Natural killer cell (primary cell): ENCODE results near the gene HK1. TPM values are rescaled to one million over a fixed set of nuclear protein-coding genes. Genes with fewer than 3 reads are reported as not detected.

Experiments
- ATAC-seq, 3 donors: fragments of 150-1000 bp in 2 of 3; fragments of 200-7000 bp in 1 of 3; cut with Tn5 transposase; 1 replicate in 1 of 3; 2 replicates in 2 of 3; pipeline ENCODE4 v1.10.0; 2021; ENCODE audit warnings: mild to moderate bottlenecking in 2 of 3, moderate library complexity in 2 of 3
- DNase-seq, 2 donors: peaks; one replicate each; pipeline versions ENCODE4 v3.0.0 to v3.0.0-alpha.2; 2013 to 2021; ENCODE audit warnings: mixed read lengths in 1 of 2
- H3K27ac ChIP-seq: one replicate; pipeline ENCODE4 v1.5.1; 2013; ENCODE audit warnings: mild to moderate bottlenecking, low read length
- H3K27me3 ChIP-seq: one replicate; pipeline ENCODE4 v1.6.1; 2013; ENCODE audit warnings: low read length; ENCODE audit not compliant: control insufficient read depth, insufficient read depth
- H3K36me3 ChIP-seq: one replicate; pipeline ENCODE4 v1.6.1; 2013; ENCODE audit warnings: low read length; ENCODE audit not compliant: control insufficient read depth, insufficient read depth
- H3K4me1 ChIP-seq: one replicate; pipeline ENCODE4 v1.6.1; 2013; ENCODE audit warnings: low read length; ENCODE audit not compliant: control insufficient read depth, insufficient read depth
- H3K4me3 ChIP-seq: one replicate; pipeline ENCODE4 v1.5.1; 2013; ENCODE audit warnings: low read length
- H3K9me3 ChIP-seq: one replicate; pipeline ENCODE4 v1.6.1; 2013; ENCODE audit warnings: low read length; ENCODE audit not compliant: control insufficient read depth, insufficient read depth
- H3K27ac Mint-ChIP-seq, 2 donors: one replicate each; pipeline ENCODE4 v1.8.0; 2022; ENCODE audit warnings: mild to moderate bottlenecking in 2 of 2, mixed read lengths in 2 of 2, moderate library complexity in 1 of 2
- H3K27me3 Mint-ChIP-seq, 2 donors: one replicate each; pipeline ENCODE4 v1.8.0; 2022; ENCODE audit warnings: low read depth in 2 of 2, mixed read lengths in 2 of 2
- H3K36me3 Mint-ChIP-seq: one replicate; pipeline ENCODE4 v1.8.0; 2022; ENCODE audit warnings: mixed read lengths
- H3K4me1 Mint-ChIP-seq, 2 donors: one replicate each; pipeline ENCODE4 v1.8.0; 2022; ENCODE audit warnings: mixed read lengths in 2 of 2
- H3K4me3 Mint-ChIP-seq: one replicate; pipeline ENCODE4 v1.8.0; 2022; ENCODE audit warnings: mild to moderate bottlenecking, moderate library complexity, mixed read lengths
- H3K9me3 Mint-ChIP-seq, 2 donors: one replicate each; pipeline ENCODE4 v1.8.0; 2022; ENCODE audit warnings: mixed read lengths in 2 of 2
- CTCF ChIP-seq: fragments of 200-600 bp; IDR thresholded peaks from one replicate; pipeline ENCODE4 v1.8.0; 2022; ENCODE audit warnings: antibody characterized with exemption
- WGBS: methylation state at CpG from one replicate; pipeline ENCODE4 v1.1.7; 2013; ENCODE audit warnings: missing lambda C conversion rate; ENCODE audit not compliant: insufficient coverage; 5-methylcytosine and 5-hydroxymethylcytosine counted together
- intact Hi-C: fragments of 100-400 bp; cut with micrococcal nuclease; formaldehyde crosslinking; loops from one replicate; pipeline ENCODE4 v1.14.2; 2022
- total RNA-seq, 4 donors: library from RNA; stranded (reverse); fragments of 120-200 nt in 1 of 4; gene quantifications; one replicate each; pipeline versions ENCODE4 v1.2.3 to v1.2.4, GENCODE V29; 2013 to 2022

The HK1 gene
- total RNA-seq, 3 donors from 2014 or later (not counting 1 experiment from before 2014, with no cell fraction given), result 58.4 to 72.6 (median 69.5) TPM

- Histone ChIP-seq H3K4me1 (no peaks in the 10 kb centered on the region), H3K27ac (no peak overlapping the region), H3K9me3 (no peaks in the 10 kb centered on the region), H3K27me3 (no peaks in the 10 kb centered on the region), H3K36me3 (no peaks in the 10 kb centered on the region), H3K4me3 (no peak overlapping the region)
- WGBS, result 86% methylated on average over 4 of the region's 4 CpGs
- ATAC-seq (no peak), DNase-seq (no peak)
- Mint-ChIP-seq H3K27ac (no peak overlapping the region), H3K4me3 (no peak overlapping the region), H3K4me1 (no peaks in the 10 kb centered on the region), H3K36me3 (no peaks in the 10 kb centered on the region), H3K9me3 (no peaks in the 10 kb centered on the region), H3K27me3 (peaks cover 0 to 3% of the 10 kb centered on the region in 2 donors)
- TF ChIP-seq CTCF, result no peak
- intact Hi-C loops, result no loop called here
These were observed 12.7 kb downstream of the HK1 start for GRCh38 chr10:69290993-69291392.

GRCh38 chr10:69292459-69292858 lies 14.2 kb downstream of the HK1 start:
- TF ChIP-seq CTCF, result no peak
- WGBS, result 53% methylated on average over 3 of the region's 3 CpGs
- no peaks in the 10 kb centered on the region for H3K9me3 Mint-ChIP-seq
- no peaks in the 10 kb centered on the region for H3K9me3 ChIP-seq
- H3K27me3 ChIP-seq, result no peaks in the 10 kb centered on the region
- no peak overlapping the region for H3K4me3 ChIP-seq
- H3K36me3 ChIP-seq, result no peaks in the 10 kb centered on the region
- no peak for DNase-seq
- no peak overlapping the region for H3K4me3 Mint-ChIP-seq
- intact Hi-C loops, result no loop called here
- ATAC-seq, result no peak
- no peaks in the 10 kb centered on the region for H3K27me3 Mint-ChIP-seq
- no peak overlapping the region for H3K27ac Mint-ChIP-seq
- H3K27ac ChIP-seq, result no peak overlapping the region
- H3K36me3 Mint-ChIP-seq, result no peaks in the 10 kb centered on the region
- H3K4me1 Mint-ChIP-seq, result no peaks in the 10 kb centered on the region
- no peaks in the 10 kb centered on the region for H3K4me1 ChIP-seq

DNA sequence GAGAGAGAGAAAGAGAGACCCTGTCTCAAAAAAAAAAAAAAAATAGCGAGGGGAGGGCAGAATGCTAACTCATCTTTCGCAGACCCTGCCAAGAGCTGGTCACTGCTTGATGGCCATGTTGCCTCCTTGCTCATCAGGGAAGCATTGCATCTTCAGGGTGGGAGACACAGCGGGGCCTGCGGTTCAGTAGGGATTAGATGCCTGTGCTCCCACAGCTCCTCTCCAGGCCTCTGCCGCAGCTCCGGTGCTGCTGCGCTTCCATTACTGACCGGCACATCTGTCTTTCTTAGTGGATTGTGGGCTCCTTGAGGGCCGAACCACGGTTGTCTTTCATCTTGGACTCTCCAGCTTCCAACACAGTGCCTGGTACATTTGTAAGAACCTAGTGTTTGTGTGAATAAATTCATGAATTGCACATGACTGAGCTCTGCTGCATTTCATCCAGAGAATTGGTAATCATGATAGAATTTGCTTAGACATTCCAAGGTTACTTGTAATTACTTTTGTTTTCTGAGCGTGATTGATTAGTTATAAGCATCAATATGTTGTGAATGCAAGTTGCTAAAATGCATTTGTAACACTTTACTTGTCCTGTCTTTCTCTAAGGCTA lies 16.8 kb downstream of the HK1 start:
- intact Hi-C loops, result no loop called here
- no peak for TF ChIP-seq CTCF
- ATAC-seq (no peak), DNase-seq (no peak)
- H3K27ac ChIP-seq, result no peak overlapping the region
- 93% methylated on average over 10 of the region's 11 CpGs for WGBS
- H3K27ac Mint-ChIP-seq, result no peak overlapping the region
- H3K4me1 ChIP-seq, result no peaks in the 10 kb centered on the region
- H3K36me3 Mint-ChIP-seq, result no peaks in the 10 kb centered on the region
- no peaks in the 10 kb centered on the region for H3K27me3 ChIP-seq
- H3K27me3 Mint-ChIP-seq, result no peaks in the 10 kb centered on the region
- H3K9me3 Mint-ChIP-seq, result no peaks in the 10 kb centered on the region
- no peaks in the 10 kb centered on the region for H3K36me3 ChIP-seq
- no peak overlapping the region for H3K4me3 Mint-ChIP-seq
- H3K4me3 ChIP-seq, result no peak overlapping the region
- H3K9me3 ChIP-seq, result no peaks in the 10 kb centered on the region
- no peaks in the 10 kb centered on the region for H3K4me1 Mint-ChIP-seq

DNA sequence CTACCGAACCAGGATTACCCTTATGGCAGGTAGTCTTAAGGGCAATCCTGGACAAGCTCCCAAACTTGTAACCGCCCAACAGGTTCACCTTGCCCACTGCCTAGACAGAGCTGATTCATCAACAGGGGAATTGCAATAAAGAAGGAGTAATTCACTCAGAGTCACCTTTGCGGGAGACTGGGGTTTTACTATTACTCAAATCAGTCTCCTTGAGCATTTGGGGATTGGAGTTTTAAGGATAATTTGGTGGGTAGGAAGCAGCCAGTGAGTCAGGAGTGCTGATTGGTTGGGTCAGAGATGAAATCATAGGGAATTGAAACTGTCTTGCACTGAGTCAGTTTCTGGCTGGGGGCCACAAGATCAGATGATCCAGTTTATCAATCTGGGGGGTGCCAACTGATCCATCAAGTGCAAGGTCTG lies 25.3 kb downstream of the HK1 start:
- no peak overlapping the region for H3K4me3 ChIP-seq
- no peaks in the 10 kb centered on the region for H3K36me3 ChIP-seq
- intact Hi-C loops, result no loop called here
- Mint-ChIP-seq H3K4me1 (no peaks in the 10 kb centered on the region), H3K27ac (no peak overlapping the region), H3K4me3 (no peak overlapping the region), H3K27me3 (no peaks in the 10 kb centered on the region), H3K36me3 (no peaks in the 10 kb centered on the region), H3K9me3 (no peaks in the 10 kb centered on the region)
- no peaks in the 10 kb centered on the region for H3K27me3 ChIP-seq
- no peak for ATAC-seq
- H3K27ac ChIP-seq, result no peak overlapping the region
- no peaks in the 10 kb centered on the region for H3K4me1 ChIP-seq
- WGBS, result 91% methylated on average over 3 of the region's 3 CpGs
- no peak for DNase-seq
- H3K9me3 ChIP-seq, result no peaks in the 10 kb centered on the region
- TF ChIP-seq CTCF, result no peak
